Progenitor cell of endocrine pancreas (in vitro differentiated cells): ENCODE measurements around the gene CNNM4. TPM values are rescaled to one million over a fixed set of nuclear protein-coding genes. Genes with fewer than 3 reads are reported as not detected.
"Not testable (repeated sequence)": the region's sequence is repeated elsewhere in the genome, so short reads cannot be mapped to it uniquely, and the experiment has no call there.

Experiments
- DNase-seq: peaks from one replicate; pipeline ENCODE4 v3.0.0; 2021; ENCODE audit warnings: low spot score; ENCODE audit not compliant: unreplicated experiment
- H3K27ac Mint-ChIP-seq: 2 replicates; pipeline ENCODE4 v1.8.0; 2021; ENCODE audit warnings: mild to moderate bottlenecking, moderate library complexity, mixed read lengths
- H3K27me3 Mint-ChIP-seq: 2 replicates; pipeline ENCODE4 v1.8.0; 2021; ENCODE audit warnings: mixed read lengths
- H3K36me3 Mint-ChIP-seq: 2 replicates; pipeline ENCODE4 v1.8.0; 2022; ENCODE audit warnings: mixed read lengths; ENCODE audit not compliant: insufficient read depth
- H3K4me1 Mint-ChIP-seq: 2 replicates; pipeline ENCODE4 v1.8.0; 2021; ENCODE audit warnings: low read depth, mixed read lengths
- H3K4me3 Mint-ChIP-seq: 2 replicates; pipeline ENCODE4 v1.8.0; 2021; ENCODE audit warnings: low read depth, mild to moderate bottlenecking, moderate library complexity, mixed read lengths
- H3K9me3 Mint-ChIP-seq: 2 replicates; pipeline ENCODE4 v1.8.0; 2021; ENCODE audit warnings: low read depth, mixed read lengths
- total RNA-seq: library from RNA; stranded (reverse); gene quantifications from 2 replicates; pipeline ENCODE4 v1.2.1, GENCODE V29; 2021
- TF ChIP-seq, protein P1 (sequence below): fragments of 200-600 bp; sonication (generic); IDR thresholded peaks from one replicate; pipeline ENCODE4 v1.5.0; 2021; ENCODE audit warnings: antibody characterized with exemption, mild to moderate bottlenecking; ENCODE audit not compliant: unreplicated experiment

The CNNM4 gene
- total RNA-seq, 1 donor from 2014 or later, result 11.1 TPM

DNA sequence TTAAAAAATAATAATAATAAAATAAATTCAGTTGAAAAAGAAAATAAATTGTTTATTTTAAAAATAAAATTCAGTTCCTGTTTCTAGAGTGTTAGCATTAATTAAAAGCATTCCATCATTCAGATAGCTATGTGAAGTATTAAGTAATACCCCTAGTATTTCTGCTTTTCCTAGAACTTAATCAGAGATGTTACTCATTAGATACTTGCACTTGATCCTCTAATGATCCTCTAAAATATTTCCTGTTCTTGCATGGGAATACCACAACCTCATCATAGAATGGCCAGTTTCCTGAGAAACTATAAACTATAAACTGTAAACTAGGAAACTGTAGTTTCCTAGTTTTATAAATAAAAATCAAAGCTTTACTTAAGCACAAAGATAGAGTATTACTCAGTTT lies 44.3 kb downstream of the CNNM4 start:
- Mint-ChIP-seq H3K4me3 (no peak overlapping the region), H3K36me3 (peaks cover 11% of the 10 kb centered on the region), H3K27ac (no peak overlapping the region), H3K4me1 (peaks cover 4% of the 10 kb centered on the region), H3K9me3 (peaks cover 3% of the 10 kb centered on the region), H3K27me3 (no peaks in the 10 kb centered on the region)
- no peak for DNase-seq
- TF ChIP-seq, protein P1, sequence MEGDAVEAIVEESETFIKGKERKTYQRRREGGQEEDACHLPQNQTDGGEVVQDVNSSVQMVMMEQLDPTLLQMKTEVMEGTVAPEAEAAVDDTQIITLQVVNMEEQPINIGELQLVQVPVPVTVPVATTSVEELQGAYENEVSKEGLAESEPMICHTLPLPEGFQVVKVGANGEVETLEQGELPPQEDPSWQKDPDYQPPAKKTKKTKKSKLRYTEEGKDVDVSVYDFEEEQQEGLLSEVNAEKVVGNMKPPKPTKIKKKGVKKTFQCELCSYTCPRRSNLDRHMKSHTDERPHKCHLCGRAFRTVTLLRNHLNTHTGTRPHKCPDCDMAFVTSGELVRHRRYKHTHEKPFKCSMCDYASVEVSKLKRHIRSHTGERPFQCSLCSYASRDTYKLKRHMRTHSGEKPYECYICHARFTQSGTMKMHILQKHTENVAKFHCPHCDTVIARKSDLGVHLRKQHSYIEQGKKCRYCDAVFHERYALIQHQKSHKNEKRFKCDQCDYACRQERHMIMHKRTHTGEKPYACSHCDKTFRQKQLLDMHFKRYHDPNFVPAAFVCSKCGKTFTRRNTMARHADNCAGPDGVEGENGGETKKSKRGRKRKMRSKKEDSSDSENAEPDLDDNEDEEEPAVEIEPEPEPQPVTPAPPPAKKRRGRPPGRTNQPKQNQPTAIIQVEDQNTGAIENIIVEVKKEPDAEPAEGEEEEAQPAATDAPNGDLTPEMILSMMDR, result no peak

DNA sequence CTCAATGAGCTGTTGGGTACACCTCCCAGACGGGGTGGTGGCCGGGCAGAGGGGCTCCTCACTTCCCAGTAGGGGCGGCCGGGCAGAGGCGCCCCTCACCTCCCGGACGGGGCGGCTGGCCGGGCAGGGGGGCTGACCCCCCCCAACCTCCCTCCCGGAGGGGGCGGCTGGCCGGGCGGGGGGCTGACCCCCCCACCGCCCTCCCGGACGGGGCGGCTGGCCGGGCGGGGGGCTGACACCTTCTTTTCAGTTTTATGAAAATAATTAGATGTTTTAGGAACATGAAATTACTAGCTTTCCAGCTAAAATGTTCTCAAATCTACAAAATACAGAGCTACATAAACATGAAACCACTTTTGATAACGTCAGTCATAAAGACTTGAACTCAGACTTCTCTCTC lies 45.2 kb downstream of the CNNM4 start:
- H3K4me3 Mint-ChIP-seq, DNase-seq, H3K27ac Mint-ChIP-seq, H3K4me1 Mint-ChIP-seq, H3K27me3 Mint-ChIP-seq, H3K9me3 Mint-ChIP-seq: not testable (repeated sequence)
- peaks cover 11% of the 10 kb centered on the region for H3K36me3 Mint-ChIP-seq

DNA sequence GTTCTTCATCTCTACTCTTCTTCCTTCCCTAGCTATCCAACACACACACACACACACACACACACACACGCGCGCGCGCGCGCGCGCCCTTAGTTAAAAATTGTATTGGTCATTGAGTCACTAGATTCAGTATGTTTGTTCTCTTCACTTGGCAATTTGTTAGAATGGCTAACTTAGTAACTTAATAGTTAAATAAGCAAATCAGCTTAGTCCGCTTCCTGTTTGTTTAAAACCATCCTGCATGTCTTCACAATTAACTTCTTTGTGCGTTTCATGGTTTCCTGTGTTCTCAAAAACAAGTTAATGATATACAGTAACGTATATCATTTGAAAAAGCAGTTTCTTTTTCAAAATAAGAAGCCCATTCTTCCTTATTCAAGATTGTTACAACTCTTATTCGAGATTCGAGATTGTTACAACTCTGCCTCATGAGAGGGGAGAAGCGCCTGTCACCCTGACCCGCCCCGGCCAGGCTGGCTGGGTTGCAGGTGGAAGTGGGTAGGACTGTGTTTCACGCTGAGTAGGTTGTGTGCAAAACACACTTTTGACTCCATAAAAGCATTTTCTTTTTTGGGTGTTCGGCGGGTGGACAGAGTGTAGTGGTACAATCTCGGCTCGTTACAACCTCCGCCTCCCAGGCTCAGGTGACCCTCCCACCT lies 45.9 kb downstream of the CNNM4 start:
- Mint-ChIP-seq H3K4me1 (peaks cover 4% of the 10 kb centered on the region), H3K27ac (peak overlapping the region; percentile 68), H3K27me3 (no peaks in the 10 kb centered on the region), H3K9me3 (peaks cover 3% of the 10 kb centered on the region), H3K36me3 (peaks cover 11% of the 10 kb centered on the region), H3K4me3 (no peak overlapping the region)
- DNase-seq, result no peak
- TF ChIP-seq, protein P1, result no peak

DNA sequence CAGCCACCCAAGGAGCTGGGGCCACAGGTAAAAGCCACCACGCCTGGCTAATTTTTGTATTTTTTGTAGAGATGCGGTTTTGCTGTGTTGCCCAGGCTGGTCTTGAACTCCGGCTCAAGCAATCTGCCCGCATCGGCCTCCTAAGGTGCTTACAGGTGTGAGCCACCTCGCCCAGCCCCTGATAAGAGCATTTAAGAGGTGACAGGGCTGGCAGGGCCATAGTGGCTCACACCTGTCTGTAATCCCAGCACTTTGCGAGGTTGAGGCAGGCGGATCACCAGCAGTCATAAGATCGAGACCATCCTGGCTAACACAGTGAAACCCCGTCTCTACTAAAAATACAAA lies 46.4 kb downstream of the CNNM4 start:
- TF ChIP-seq, protein P1, result no peak
- no peak for DNase-seq
- H3K9me3 Mint-ChIP-seq, result peaks cover 3% of the 10 kb centered on the region
- peaks cover 11% of the 10 kb centered on the region for H3K36me3 Mint-ChIP-seq
- H3K4me3 Mint-ChIP-seq, result no peak overlapping the region
- peaks cover 4% of the 10 kb centered on the region for H3K4me1 Mint-ChIP-seq
- no peak overlapping the region for H3K27ac Mint-ChIP-seq
- no peaks in the 10 kb centered on the region for H3K27me3 Mint-ChIP-seq

DNA sequence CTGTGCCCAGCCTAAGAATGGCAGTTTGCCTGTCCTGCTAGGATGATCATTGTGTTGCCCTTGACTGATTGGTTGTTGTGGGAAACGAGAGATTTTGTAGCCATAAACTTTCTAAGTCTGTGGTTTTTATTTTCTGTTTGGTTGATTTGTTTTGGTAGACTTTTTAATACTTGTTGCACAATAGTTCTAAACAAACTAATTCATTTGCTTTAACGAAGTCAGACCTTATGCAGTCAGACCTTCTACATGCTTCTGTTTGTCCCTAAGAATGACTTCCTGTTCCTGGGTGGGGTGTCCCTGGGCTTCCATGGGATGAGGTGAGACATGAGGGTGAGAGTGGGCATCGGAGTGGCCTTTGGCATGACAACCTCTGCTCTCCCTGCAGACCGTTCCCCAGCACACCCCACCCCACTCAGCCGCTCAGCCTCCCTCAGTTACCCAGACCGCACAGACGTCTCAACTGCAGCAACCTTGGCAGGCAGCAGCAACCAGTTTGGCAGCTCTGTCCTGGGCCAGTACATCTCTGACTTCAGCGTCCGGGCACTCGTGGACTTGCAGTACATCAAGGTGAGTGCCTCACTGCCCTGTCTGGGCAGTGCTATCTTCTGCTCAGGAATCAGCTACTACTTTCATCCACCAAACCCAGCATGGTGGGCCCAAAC lies 47.6 kb downstream of the CNNM4 start:
- Mint-ChIP-seq H3K27ac (no peak overlapping the region), H3K27me3 (no peaks in the 10 kb centered on the region), H3K4me1 (peaks cover 4% of the 10 kb centered on the region), H3K4me3 (no peak overlapping the region), H3K36me3 (peaks cover 13% of the 10 kb centered on the region), H3K9me3 (peaks cover 3% of the 10 kb centered on the region)
- DNase-seq, result no peak
- TF ChIP-seq, protein P1, result no peak
